ENCODE results near the gene PCDH9. TPM values are rescaled to one million over a fixed set of nuclear protein-coding genes. Genes with fewer than 3 reads are reported as not detected.

The PCDH9 gene
- total RNA-seq, 1 donor from 2014 or later: 3.7 TPM

GRCh38 chr13:66663206-66663605, 566.9 kb downstream of the PCDH9 start:
- Histone ChIP-seq H3K27ac (no peak overlapping the region), H3K4me1 (no peaks in the 10 kb centered on the region), H3K36me3 (no peaks in the 10 kb centered on the region), H3K9me3 (no peaks in the 10 kb centered on the region), H3K4me3 (no peak overlapping the region), H3K27me3 (no peaks in the 10 kb centered on the region)
- DNase-seq (ENCODE audit: extremely low spot score in 2 of 2): no peak
- intact Hi-C loops (cut with DNase I): no loop called here
- TF ChIP-seq CTCF (IDR thresholded peaks at IDR 0.05) (no peak), POLR2A (IDR thresholded peaks at IDR 0.05) (no peak), POLR2AphosphoS5 (IDR thresholded peaks at IDR 0.05; ENCODE audit: insufficient read depth in 1 of 2, low read depth in 1 of 2) (no peak)

GRCh38 chr13:66661336-66661735, 568.8 kb downstream of the PCDH9 start:
- TF ChIP-seq CTCF (IDR thresholded peaks at IDR 0.05) (no peak), POLR2AphosphoS5 (IDR thresholded peaks at IDR 0.05; ENCODE audit: insufficient read depth in 1 of 2, low read depth in 1 of 2) (no peak)
- Histone ChIP-seq H3K27ac (no peak overlapping the region), H3K4me3 (no peak overlapping the region), H3K36me3 (no peaks in the 10 kb centered on the region), H3K9me3 (no peaks in the 10 kb centered on the region), H3K27me3 (no peaks in the 10 kb centered on the region), H3K4me1 (peaks cover 10% of the 10 kb centered on the region)
- intact Hi-C loops (cut with DNase I): no loop called here
- no peak for DNase-seq (ENCODE audit: extremely low spot score in 2 of 2)

GRCh38 chr13:66660468-66660813, 569.7 kb downstream of the PCDH9 start:
- no peak overlapping the region for H3K27ac ChIP-seq
- no peak for DNase-seq (ENCODE audit: extremely low spot score in 2 of 2)
- no peaks in the 10 kb centered on the region for H3K27me3 ChIP-seq
- H3K4me3 ChIP-seq: no peak overlapping the region
- H3K4me1 ChIP-seq: peaks cover 10% of the 10 kb centered on the region
- TF ChIP-seq CTCF (IDR thresholded peaks at IDR 0.05) (no peak), POLR2AphosphoS5 (IDR thresholded peaks at IDR 0.05; ENCODE audit: insufficient read depth in 1 of 2, low read depth in 1 of 2) (no peak), POLR2A (IDR thresholded peaks at IDR 0.05) (no peak)
- H3K9me3 ChIP-seq: no peaks in the 10 kb centered on the region
- intact Hi-C loops (cut with DNase I): no loop called here
- H3K36me3 ChIP-seq: no peaks in the 10 kb centered on the region

- Histone ChIP-seq H3K27ac (no peak overlapping the region), H3K4me1 (peaks cover 10% of the 10 kb centered on the region), H3K9me3 (no peaks in the 10 kb centered on the region), H3K27me3 (no peaks in the 10 kb centered on the region), H3K4me3 (no peak overlapping the region), H3K36me3 (no peaks in the 10 kb centered on the region)
- intact Hi-C loops (cut with DNase I): no loop called here
- DNase-seq (ENCODE audit: extremely low spot score in 2 of 2): no peak
- TF ChIP-seq POLR2AphosphoS5 (IDR thresholded peaks at IDR 0.05; ENCODE audit: insufficient read depth in 1 of 2, low read depth in 1 of 2) (no peak), CTCF (IDR thresholded peaks at IDR 0.05) (no peak), POLR2A (IDR thresholded peaks at IDR 0.05) (no peak)
Observed at GRCh38 chr13:66659701-66660467, 570.3 kb downstream of the PCDH9 start.

GRCh38 chr13:66659286-66659685, 570.9 kb downstream of the PCDH9 start:
- TF ChIP-seq POLR2AphosphoS5 (IDR thresholded peaks at IDR 0.05; ENCODE audit: insufficient read depth in 1 of 2, low read depth in 1 of 2): no peak
- no peak for TF ChIP-seq POLR2A (IDR thresholded peaks at IDR 0.05)
- TF ChIP-seq CTCF (IDR thresholded peaks at IDR 0.05): no peak
- Histone ChIP-seq H3K9me3 (no peaks in the 10 kb centered on the region), H3K27ac (no peak overlapping the region), H3K36me3 (no peaks in the 10 kb centered on the region), H3K4me3 (no peak overlapping the region), H3K4me1 (peaks cover 10% of the 10 kb centered on the region), H3K27me3 (no peaks in the 10 kb centered on the region)
- DNase-seq (ENCODE audit: extremely low spot score in 2 of 2): no peak
- intact Hi-C loops (cut with DNase I): no loop called here
